Stimulated activated CD8-positive, alpha-beta memory T cell treated with anti-CD3 and anti-CD28 coated beads, Interleukin-15, amount 100 ng/mL, for 1 hour (primary cell): Measurements from ENCODE around the gene CFAP99.

Experiments used
- DNase-seq: peaks from one replicate; pipeline ENCODE4 v3.0.0-alpha.2; 2020; ENCODE audit warnings: low read depth

The CFAP99 gene

GRCh38 chr4:2411786-2412510 is 6.8 kb upstream of the CFAP99 start:
- no peak for DNase-seq

- peak; percentile 38 for DNase-seq
Observed at GRCh38 chr4:2412534-2412884, 6.2 kb upstream of the CFAP99 start.

- DNase-seq: peak; percentile 75
Observed at GRCh38 chr4:2412885-2413716, 5.7 kb upstream of the CFAP99 start.

GRCh38 chr4:2413821-2414610 is 4.7 kb upstream of the CFAP99 start:
- no peak for DNase-seq

GRCh38 chr4:2415213-2415612 is 3.5 kb upstream of the CFAP99 start:
- DNase-seq: no peak

- DNase-seq: no peak
Observed at GRCh38 chr4:2415881-2416563, 2.7 kb upstream of the CFAP99 start.

GRCh38 chr4:2416564-2417225 is 2.1 kb upstream of the CFAP99 start:
- no peak for DNase-seq

GRCh38 chr4:2417226-2417764 is 1.5 kb upstream of the CFAP99 start:
- DNase-seq: no peak

GRCh38 chr4:2417765-2418649 is 748 bp upstream of the CFAP99 start, which contains the start of gene ZFYVE28:
TSS of gene ZFYVE28 (minus strand) at chr4:2418645. CDS start at chr4:2418323, 322 bp downstream.
- no peak for DNase-seq

GRCh38 chr4:2419814-2420213 is 1.1 kb downstream of the CFAP99 start:
- DNase-seq: no peak

- no peak for DNase-seq
Observed at GRCh38 chr4:2421928-2422327, 3.2 kb downstream of the CFAP99 start.

- no peak for DNase-seq
Observed at GRCh38 chr4:2423066-2423465, 4.3 kb downstream of the CFAP99 start.

- no peak for DNase-seq
Observed at GRCh38 chr4:2423695-2424094, 4.9 kb downstream of the CFAP99 start.

GRCh38 chr4:2424581-2424980 is 5.8 kb downstream of the CFAP99 start:
- DNase-seq: no peak

- DNase-seq: no peak
Observed at GRCh38 chr4:2425386-2426068, 6.8 kb downstream of the CFAP99 start.

- no peak for DNase-seq
Observed at GRCh38 chr4:2426069-2426397, 7.3 kb downstream of the CFAP99 start.

GRCh38 chr4:2426711-2427275 is 8.0 kb downstream of the CFAP99 start:
- no peak for DNase-seq

GRCh38 chr4:2427383-2428334 is 8.9 kb downstream of the CFAP99 start:
- DNase-seq: no peak
